Panc1 (cell line): Measurements from ENCODE around the gene MAP4K4. TPM values are rescaled to one million over a fixed set of nuclear protein-coding genes. Genes with fewer than 3 reads are reported as not detected.

Experiments used
- ATAC-seq: fragments of 200-7000 bp; cut with Tn5 transposase; 2 replicates; pipeline ENCODE4 v1.9.1; 2020; ENCODE audit warnings: mild to moderate bottlenecking, moderate library complexity
- BruUV-seq: library from RNA; stranded (reverse); fragments of 400-500 nt; replicated peaks from 2 replicates; lab custom pipeline; 2021; lab: Mats Ljungman, UMichigan
- CTCF ChIA-PET: fragments of 300-600 bp; sonication (Branson Sonifier 250); formaldehyde crosslinking; loops from one replicate; lab custom pipeline; 2022; ENCODE audit warnings: antibody characterized with exemption; lab: Charles Lee
- POLR2A ChIA-PET: fragments of 300-600 bp; sonication (Branson Sonifier 250); formaldehyde crosslinking; loops from one replicate; lab custom pipeline; 2022; ENCODE audit warnings: antibody characterized with exemption; lab: Charles Lee
- DNase-seq: peaks from one replicate; pipeline ENCODE4 v3.0.0-alpha.2; 2010; ENCODE audit warnings: low read depth, low spot score
- H3K27ac ChIP-seq: 2 replicates; pipeline ENCODE4 v1.5.1; 2011; ENCODE audit warnings: mild to moderate bottlenecking, low read length, inconsistent platforms
- H3K27me3 ChIP-seq: fragments of 200-500 bp; sonication (Bioruptor generic); 2 replicates; pipeline ENCODE4 v1.6.0; 2014; ENCODE audit warnings: low read length, inconsistent platforms; ENCODE audit not compliant: control insufficient read depth, insufficient read depth
- H3K36me3 ChIP-seq: fragments of 200-500 bp; sonication (Bioruptor generic); 2 replicates; pipeline ENCODE4 v1.5.1; 2014; ENCODE audit warnings: inconsistent platforms, mild to moderate bottlenecking, low read length, moderate library complexity; ENCODE audit not compliant: control insufficient read depth, insufficient read depth
- H3K4me1 ChIP-seq: 2 replicates; pipeline ENCODE4 v1.5.1; 2011; ENCODE audit warnings: inconsistent platforms, mild to moderate bottlenecking, low read length, moderate library complexity; ENCODE audit not compliant: control insufficient read depth, insufficient read depth
- H3K4me3 ChIP-seq, 2 experiments: 2 replicates each; pipeline ENCODE4 v1.5.1; 2011 to 2012; ENCODE audit warnings: low read depth in 2 of 2, low read length in 2 of 2, mild to moderate bottlenecking in 2 of 2, inconsistent platforms in 1 of 2, moderate library complexity in 1 of 2
- H3K9me3 ChIP-seq: fragments of 200-500 bp; sonication (Bioruptor generic); 2 replicates; pipeline ENCODE4 v1.5.1; 2014; ENCODE audit warnings: low read depth, mild to moderate bottlenecking, inconsistent platforms, low read length, moderate library complexity; ENCODE audit not compliant: control insufficient read depth, insufficient read depth
- POLR2AphosphoS5 ChIP-seq: IDR thresholded peaks from 2 replicates; pipeline ENCODE4 v1.6.1; 2012; ENCODE audit warnings: mild to moderate bottlenecking, low read depth, low read length, moderate library complexity
- SIN3A ChIP-seq: IDR thresholded peaks from 2 replicates; pipeline ENCODE4 v1.6.1; 2012; ENCODE audit warnings: low read depth, mild to moderate bottlenecking, low read length, moderate library complexity, borderline replicate concordance; ENCODE audit not compliant: insufficient read depth
- TCF7L2 ChIP-seq: IDR thresholded peaks from 2 replicates; pipeline ENCODE4 v1.6.1; 2011; ENCODE audit warnings: mild to moderate bottlenecking, low read depth, low read length, inconsistent platforms
- in situ Hi-C: cut with HindIII; loops from 2 replicates; pipeline ENCODE4 v1.10.0; 2016; ENCODE audit warnings: low sequenced_read_pairs, low pct_unique_long_range_greater_than_20kb
- intact Hi-C: fragments of 100-400 bp; cut with micrococcal nuclease; formaldehyde crosslinking; loops from one replicate; pipeline ENCODE4 v1.10.0; 2022; ENCODE audit not compliant: unreplicated experiment
- total RNA-seq: library from RNA; stranded (reverse); gene quantifications from one replicate; pipeline ENCODE4 v1.2.1, GENCODE V29; 2021; ENCODE audit not compliant: unreplicated experiment
- TF ChIP-seq, protein P1 (sequence below), 2 experiments: IDR thresholded peaks; 2 replicates each; pipeline ENCODE4 v1.6.1; 2011 to 2012; ENCODE audit warnings: low read depth in 2 of 2, control low read depth in 1 of 2, low read length in 1 of 2, mild to moderate bottlenecking in 1 of 2, moderate library complexity in 1 of 2; ENCODE audit not compliant: insufficient read depth in 1 of 2
- TF ChIP-seq, protein P2 (sequence below): fragments of 450-650 bp; IDR thresholded peaks from 2 replicates; pipeline ENCODE4 v1.5.1; 2017; ENCODE audit warnings: mild to moderate bottlenecking

The MAP4K4 gene
- total RNA-seq, 1 experiment from 2014 or later, result 68.5 TPM

DNA sequence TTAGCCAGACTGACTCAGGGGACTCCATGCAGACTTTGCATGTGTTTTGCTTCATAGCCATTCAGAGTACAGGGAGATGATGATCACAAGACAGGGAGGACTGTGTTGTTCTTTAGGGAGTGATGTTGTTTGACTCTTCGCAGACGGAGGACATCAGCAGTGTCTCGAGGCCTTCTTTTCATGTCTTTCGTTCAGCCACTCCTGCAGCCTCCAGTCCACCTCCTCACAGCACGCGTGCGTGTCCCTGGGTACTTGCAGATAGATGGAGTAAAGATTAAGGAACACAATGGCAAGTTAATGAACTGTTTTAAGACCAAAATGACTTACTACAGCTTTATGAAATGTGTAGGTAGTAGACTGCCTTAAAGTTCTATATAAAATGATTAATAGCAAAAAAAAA is 114.7 kb downstream of the MAP4K4 start:
- CTCF ChIA-PET, result no interaction called here
- no peak for DNase-seq
- no peak for ATAC-seq
- TF ChIP-seq SIN3A, result no peak
- no peak for TF ChIP-seq POLR2AphosphoS5
- no peak for TF ChIP-seq TCF7L2
- TF ChIP-seq, protein P1, sequence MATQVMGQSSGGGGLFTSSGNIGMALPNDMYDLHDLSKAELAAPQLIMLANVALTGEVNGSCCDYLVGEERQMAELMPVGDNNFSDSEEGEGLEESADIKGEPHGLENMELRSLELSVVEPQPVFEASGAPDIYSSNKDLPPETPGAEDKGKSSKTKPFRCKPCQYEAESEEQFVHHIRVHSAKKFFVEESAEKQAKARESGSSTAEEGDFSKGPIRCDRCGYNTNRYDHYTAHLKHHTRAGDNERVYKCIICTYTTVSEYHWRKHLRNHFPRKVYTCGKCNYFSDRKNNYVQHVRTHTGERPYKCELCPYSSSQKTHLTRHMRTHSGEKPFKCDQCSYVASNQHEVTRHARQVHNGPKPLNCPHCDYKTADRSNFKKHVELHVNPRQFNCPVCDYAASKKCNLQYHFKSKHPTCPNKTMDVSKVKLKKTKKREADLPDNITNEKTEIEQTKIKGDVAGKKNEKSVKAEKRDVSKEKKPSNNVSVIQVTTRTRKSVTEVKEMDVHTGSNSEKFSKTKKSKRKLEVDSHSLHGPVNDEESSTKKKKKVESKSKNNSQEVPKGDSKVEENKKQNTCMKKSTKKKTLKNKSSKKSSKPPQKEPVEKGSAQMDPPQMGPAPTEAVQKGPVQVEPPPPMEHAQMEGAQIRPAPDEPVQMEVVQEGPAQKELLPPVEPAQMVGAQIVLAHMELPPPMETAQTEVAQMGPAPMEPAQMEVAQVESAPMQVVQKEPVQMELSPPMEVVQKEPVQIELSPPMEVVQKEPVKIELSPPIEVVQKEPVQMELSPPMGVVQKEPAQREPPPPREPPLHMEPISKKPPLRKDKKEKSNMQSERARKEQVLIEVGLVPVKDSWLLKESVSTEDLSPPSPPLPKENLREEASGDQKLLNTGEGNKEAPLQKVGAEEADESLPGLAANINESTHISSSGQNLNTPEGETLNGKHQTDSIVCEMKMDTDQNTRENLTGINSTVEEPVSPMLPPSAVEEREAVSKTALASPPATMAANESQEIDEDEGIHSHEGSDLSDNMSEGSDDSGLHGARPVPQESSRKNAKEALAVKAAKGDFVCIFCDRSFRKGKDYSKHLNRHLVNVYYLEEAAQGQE (IDR thresholded peaks at IDR 0.05; ENCODE audit: insufficient read depth in 1 of 2, low read depth in 2 of 2, low read length in 1 of 2), result no peak
- TF ChIP-seq, protein P2, sequence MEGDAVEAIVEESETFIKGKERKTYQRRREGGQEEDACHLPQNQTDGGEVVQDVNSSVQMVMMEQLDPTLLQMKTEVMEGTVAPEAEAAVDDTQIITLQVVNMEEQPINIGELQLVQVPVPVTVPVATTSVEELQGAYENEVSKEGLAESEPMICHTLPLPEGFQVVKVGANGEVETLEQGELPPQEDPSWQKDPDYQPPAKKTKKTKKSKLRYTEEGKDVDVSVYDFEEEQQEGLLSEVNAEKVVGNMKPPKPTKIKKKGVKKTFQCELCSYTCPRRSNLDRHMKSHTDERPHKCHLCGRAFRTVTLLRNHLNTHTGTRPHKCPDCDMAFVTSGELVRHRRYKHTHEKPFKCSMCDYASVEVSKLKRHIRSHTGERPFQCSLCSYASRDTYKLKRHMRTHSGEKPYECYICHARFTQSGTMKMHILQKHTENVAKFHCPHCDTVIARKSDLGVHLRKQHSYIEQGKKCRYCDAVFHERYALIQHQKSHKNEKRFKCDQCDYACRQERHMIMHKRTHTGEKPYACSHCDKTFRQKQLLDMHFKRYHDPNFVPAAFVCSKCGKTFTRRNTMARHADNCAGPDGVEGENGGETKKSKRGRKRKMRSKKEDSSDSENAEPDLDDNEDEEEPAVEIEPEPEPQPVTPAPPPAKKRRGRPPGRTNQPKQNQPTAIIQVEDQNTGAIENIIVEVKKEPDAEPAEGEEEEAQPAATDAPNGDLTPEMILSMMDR, result no peak
- BruUV-seq, result no TSS peak
- Histone ChIP-seq H3K4me1 (no peaks in the 10 kb centered on the region), H3K27me3 (no peaks in the 10 kb centered on the region), H3K27ac (no peak overlapping the region), H3K9me3 (no peaks in the 10 kb centered on the region), H3K36me3 (no peaks in the 10 kb centered on the region), H3K4me3 (no peak overlapping the region)
- intact Hi-C loops, result no loop called here
- in situ Hi-C loops, result no loop called here
- POLR2A ChIA-PET, result no interaction called here

DNA sequence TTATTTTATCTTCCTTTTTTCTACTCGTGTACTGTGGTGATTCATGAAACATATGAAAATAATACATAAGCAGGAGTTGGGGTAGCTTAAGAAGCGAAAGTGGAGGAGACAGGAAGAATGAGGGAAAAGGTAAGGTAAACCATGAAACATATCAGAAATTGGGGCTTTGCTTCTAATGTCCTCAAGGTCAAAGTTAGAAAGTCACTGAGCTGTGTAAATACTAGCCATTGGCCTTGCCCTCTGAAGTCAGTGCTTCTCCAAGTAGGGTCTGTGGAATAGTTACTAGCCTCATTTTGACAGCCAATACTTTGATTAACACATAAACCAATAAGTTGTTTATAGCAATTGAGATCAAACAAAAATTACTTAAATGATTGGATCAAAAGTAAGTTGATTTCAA is 117.2 kb downstream of the MAP4K4 start:
- Histone ChIP-seq H3K4me3 (no peak overlapping the region), H3K4me1 (no peaks in the 10 kb centered on the region), H3K27me3 (no peaks in the 10 kb centered on the region), H3K36me3 (no peaks in the 10 kb centered on the region), H3K9me3 (no peaks in the 10 kb centered on the region), H3K27ac (no peak overlapping the region)
- no TSS peak for BruUV-seq
- in situ Hi-C loops (no loop called here), intact Hi-C loops (no loop called here)
- no peak for ATAC-seq
- TF ChIP-seq SIN3A (no peak), TCF7L2 (no peak), POLR2AphosphoS5 (no peak)
- TF ChIP-seq, protein P2, result no peak
- TF ChIP-seq, protein P1 (IDR thresholded peaks at IDR 0.05; ENCODE audit: insufficient read depth in 1 of 2, low read depth in 2 of 2, low read length in 1 of 2), result no peak
- CTCF ChIA-PET, result no interaction called here
- POLR2A ChIA-PET, result no interaction called here
- no peak for DNase-seq
